A549 (cell line): Measurements from ENCODE around the gene UFSP1.

Experiments
- JUN ChIP-seq, 2 experiments: fragments of >200 bp; sonication (Bioruptor Twin); formaldehyde crosslinking; IDR thresholded peaks; 2 replicates in 1 of 2; 3 replicates in 1 of 2; pipeline ENCODE4 v1.6.1; 2016 to 2017
- MAX ChIP-seq: IDR thresholded peaks from 2 replicates; pipeline ENCODE4 v1.6.1; 2012
- NFE2L2 ChIP-seq: fragments of 150-350 bp; conservative IDR thresholded peaks from 2 replicates; pipeline ENCODE4 v1.6.1; 2014; ENCODE audit warnings: low read length
- POLR2A ChIP-seq: IDR thresholded peaks from 2 replicates; pipeline ENCODE4 v1.6.1; 2012; ENCODE audit warnings: mild to moderate bottlenecking, low read length
- RAD21 ChIP-seq, 2 experiments: fragments of >200 bp in 1 of 2; sonication (Bioruptor Twin) in 1 of 2; formaldehyde crosslinking in 1 of 2; IDR thresholded peaks in 1 of 2; conservative IDR thresholded peaks in 1 of 2; 2 replicates in 1 of 2; 3 replicates in 1 of 2; pipeline ENCODE4 v1.6.1; 2012 to 2018; ENCODE audit warnings: inconsistent platforms in 1 of 2
- RFX5 ChIP-seq: fragments of 450-650 bp; IDR thresholded peaks from 2 replicates; pipeline ENCODE4 v1.7.1; 2014; ENCODE audit warnings: antibody characterized with exemption, mild to moderate bottlenecking, moderate library complexity
- RNF2 ChIP-seq: fragments of 200-600 bp; sonication (generic); IDR thresholded peaks from 2 replicates; pipeline ENCODE4 v1.6.1; 2016; ENCODE audit warnings: low read depth, mild to moderate bottlenecking, antibody characterized with exemption, moderate library complexity, borderline replicate concordance
- TF ChIP-seq, protein P1 (sequence below): fragments of 150-350 bp; IDR thresholded peaks from 2 replicates; pipeline ENCODE4 v1.6.1; 2014; ENCODE audit warnings: low read depth, mild to moderate bottlenecking, low read length
- TF ChIP-seq, protein P2 (sequence below): fragments of >200 bp; sonication (Bioruptor Twin); formaldehyde crosslinking; IDR thresholded peaks from 3 replicates; pipeline ENCODE4 v1.5.1; 2016
- TF ChIP-seq, protein P3 (sequence below): fragments of 200-600 bp; sonication (generic); IDR thresholded peaks from 2 replicates; pipeline ENCODE4 v1.6.1; 2016; ENCODE audit warnings: antibody characterized with exemption, mild to moderate bottlenecking, moderate library complexity

- TF ChIP-seq POLR2A (no peak), JUN (IDR thresholded peaks at IDR 0.05) (no peak), RAD21 (conservative IDR thresholded peaks at IDR 0.05 in 1 of 2, IDR thresholded peaks at IDR 0.05 in 1 of 2) (no peak), MAX (no peak), RFX5 (no peak), RNF2 (no peak), NFE2L2 (no peak)
- TF ChIP-seq, protein P1, sequence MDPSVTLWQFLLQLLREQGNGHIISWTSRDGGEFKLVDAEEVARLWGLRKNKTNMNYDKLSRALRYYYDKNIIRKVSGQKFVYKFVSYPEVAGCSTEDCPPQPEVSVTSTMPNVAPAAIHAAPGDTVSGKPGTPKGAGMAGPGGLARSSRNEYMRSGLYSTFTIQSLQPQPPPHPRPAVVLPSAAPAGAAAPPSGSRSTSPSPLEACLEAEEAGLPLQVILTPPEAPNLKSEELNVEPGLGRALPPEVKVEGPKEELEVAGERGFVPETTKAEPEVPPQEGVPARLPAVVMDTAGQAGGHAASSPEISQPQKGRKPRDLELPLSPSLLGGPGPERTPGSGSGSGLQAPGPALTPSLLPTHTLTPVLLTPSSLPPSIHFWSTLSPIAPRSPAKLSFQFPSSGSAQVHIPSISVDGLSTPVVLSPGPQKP, result no peak
- TF ChIP-seq, protein P2, sequence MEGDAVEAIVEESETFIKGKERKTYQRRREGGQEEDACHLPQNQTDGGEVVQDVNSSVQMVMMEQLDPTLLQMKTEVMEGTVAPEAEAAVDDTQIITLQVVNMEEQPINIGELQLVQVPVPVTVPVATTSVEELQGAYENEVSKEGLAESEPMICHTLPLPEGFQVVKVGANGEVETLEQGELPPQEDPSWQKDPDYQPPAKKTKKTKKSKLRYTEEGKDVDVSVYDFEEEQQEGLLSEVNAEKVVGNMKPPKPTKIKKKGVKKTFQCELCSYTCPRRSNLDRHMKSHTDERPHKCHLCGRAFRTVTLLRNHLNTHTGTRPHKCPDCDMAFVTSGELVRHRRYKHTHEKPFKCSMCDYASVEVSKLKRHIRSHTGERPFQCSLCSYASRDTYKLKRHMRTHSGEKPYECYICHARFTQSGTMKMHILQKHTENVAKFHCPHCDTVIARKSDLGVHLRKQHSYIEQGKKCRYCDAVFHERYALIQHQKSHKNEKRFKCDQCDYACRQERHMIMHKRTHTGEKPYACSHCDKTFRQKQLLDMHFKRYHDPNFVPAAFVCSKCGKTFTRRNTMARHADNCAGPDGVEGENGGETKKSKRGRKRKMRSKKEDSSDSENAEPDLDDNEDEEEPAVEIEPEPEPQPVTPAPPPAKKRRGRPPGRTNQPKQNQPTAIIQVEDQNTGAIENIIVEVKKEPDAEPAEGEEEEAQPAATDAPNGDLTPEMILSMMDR, result no peak
- TF ChIP-seq, protein P3, sequence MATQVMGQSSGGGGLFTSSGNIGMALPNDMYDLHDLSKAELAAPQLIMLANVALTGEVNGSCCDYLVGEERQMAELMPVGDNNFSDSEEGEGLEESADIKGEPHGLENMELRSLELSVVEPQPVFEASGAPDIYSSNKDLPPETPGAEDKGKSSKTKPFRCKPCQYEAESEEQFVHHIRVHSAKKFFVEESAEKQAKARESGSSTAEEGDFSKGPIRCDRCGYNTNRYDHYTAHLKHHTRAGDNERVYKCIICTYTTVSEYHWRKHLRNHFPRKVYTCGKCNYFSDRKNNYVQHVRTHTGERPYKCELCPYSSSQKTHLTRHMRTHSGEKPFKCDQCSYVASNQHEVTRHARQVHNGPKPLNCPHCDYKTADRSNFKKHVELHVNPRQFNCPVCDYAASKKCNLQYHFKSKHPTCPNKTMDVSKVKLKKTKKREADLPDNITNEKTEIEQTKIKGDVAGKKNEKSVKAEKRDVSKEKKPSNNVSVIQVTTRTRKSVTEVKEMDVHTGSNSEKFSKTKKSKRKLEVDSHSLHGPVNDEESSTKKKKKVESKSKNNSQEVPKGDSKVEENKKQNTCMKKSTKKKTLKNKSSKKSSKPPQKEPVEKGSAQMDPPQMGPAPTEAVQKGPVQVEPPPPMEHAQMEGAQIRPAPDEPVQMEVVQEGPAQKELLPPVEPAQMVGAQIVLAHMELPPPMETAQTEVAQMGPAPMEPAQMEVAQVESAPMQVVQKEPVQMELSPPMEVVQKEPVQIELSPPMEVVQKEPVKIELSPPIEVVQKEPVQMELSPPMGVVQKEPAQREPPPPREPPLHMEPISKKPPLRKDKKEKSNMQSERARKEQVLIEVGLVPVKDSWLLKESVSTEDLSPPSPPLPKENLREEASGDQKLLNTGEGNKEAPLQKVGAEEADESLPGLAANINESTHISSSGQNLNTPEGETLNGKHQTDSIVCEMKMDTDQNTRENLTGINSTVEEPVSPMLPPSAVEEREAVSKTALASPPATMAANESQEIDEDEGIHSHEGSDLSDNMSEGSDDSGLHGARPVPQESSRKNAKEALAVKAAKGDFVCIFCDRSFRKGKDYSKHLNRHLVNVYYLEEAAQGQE, result no peak
Observed at GRCh38 chr7:100886142-100886935, 3.2 kb downstream of the UFSP1 start.
